K562 (cell line): ENCODE results near the gene MYO18B. TPM values are rescaled to one million over a fixed set of nuclear protein-coding genes. Genes with fewer than 3 reads are reported as not detected.

ENCODE experiments used
- ATAC-seq: fragments of 200-7000 bp; cut with Tn5 transposase; 3 replicates; pipeline ENCODE4 v1.9.1; 2020; ENCODE audit warnings: moderate library complexity
- BruUV-seq: library from RNA; stranded (reverse); fragments of 400-500 nt; replicated peaks from 2 replicates; lab custom pipeline; 2021; lab: Mats Ljungman, UMichigan
- CTCF ChIA-PET: fragments of 300-600 bp; formaldehyde crosslinking; extraction: SDS; loops from one replicate; lab custom pipeline; 2021; ENCODE audit warnings: low intra/inter-chr PET ratio; lab: Yijun Ruan, JAX
- POLR2A ChIA-PET: fragments of 300-600, 350-650 bp; sonication (Branson Sonifier 250); formaldehyde crosslinking; extraction: SDS; loops from one replicate; lab custom pipeline; 2021; ENCODE audit warnings: antibody characterized with exemption, inconsistent platforms; lab: Yijun Ruan, JAX
- DNase-seq, 4 experiments: peaks; one replicate each; pipeline versions ENCODE4 v3.0.0 to v3.0.0-alpha.2; 2011 to 2018; ENCODE audit warnings: low spot score in 3 of 4, mixed read lengths in 3 of 4; ENCODE audit errors: extremely low read depth in 1 of 4
- FAIRE-seq: peaks from 2 replicates; lab custom pipeline; 2011; peaks lifted over from hg19 to GRCh38; lab: Jason Lieb, UNC
- H2AFZ ChIP-seq: 2 replicates; pipeline ENCODE4 v1.6.0; 2011; ENCODE audit warnings: low read depth, low read length, control low read depth, inconsistent platforms
- H3K27ac ChIP-seq: fragments of 200-600 bp; 3 replicates; pipeline ENCODE4 v1.8.0; 2011; ENCODE audit warnings: low read depth, mild to moderate bottlenecking, control low read depth, inconsistent platforms, low read length, moderate library complexity, mixed read lengths; ENCODE audit errors: extremely low read depth
- H3K27me3 ChIP-seq, 2 experiments: fragments of 300-600 bp in 1 of 2; 2 replicates in 1 of 2; 3 replicates in 1 of 2; pipeline versions ENCODE4 v1.6.0 to v1.8.0; 2011; ENCODE audit warnings: inconsistent platforms in 2 of 2, low read length in 2 of 2, mild to moderate bottlenecking in 1 of 2, mixed read lengths in 1 of 2, moderate library complexity in 1 of 2; ENCODE audit not compliant: control insufficient read depth in 2 of 2, insufficient read depth in 2 of 2
- H3K36me3 ChIP-seq: fragments of 300-600 bp; 3 replicates; pipeline ENCODE4 v1.8.0; 2011; ENCODE audit warnings: mild to moderate bottlenecking, low read length, inconsistent platforms; ENCODE audit not compliant: control insufficient read depth, insufficient read depth
- H3K4me1 ChIP-seq, 2 experiments: fragments of 200-600 bp in 1 of 2; replicated peaks in 1 of 2; 2 replicates in 1 of 2; 3 replicates in 1 of 2; pipeline versions ENCODE4 v1.5.1 to v1.8.0; 2011; ENCODE audit warnings: inconsistent platforms in 2 of 2, low read length in 2 of 2, mild to moderate bottlenecking in 1 of 2, mixed read lengths in 1 of 2, moderate library complexity in 1 of 2; ENCODE audit not compliant: control insufficient read depth in 2 of 2, insufficient read depth in 2 of 2
- H3K4me2 ChIP-seq: 2 replicates; pipeline ENCODE4 v1.6.1; 2011; ENCODE audit warnings: low read length, control low read depth, inconsistent platforms, mixed read lengths; ENCODE audit not compliant: insufficient read depth
- H3K4me3 ChIP-seq: fragments of 200-600 bp; sonication (generic), shearing (Covaris generic); 2 replicates; pipeline ENCODE4 v1.5.1; 2016; ENCODE audit warnings: control low read depth, inconsistent platforms
- H3K79me2 ChIP-seq: fragments of 200-600 bp; 3 replicates; pipeline ENCODE4 v1.8.0; 2011; ENCODE audit warnings: low read length, inconsistent platforms; ENCODE audit not compliant: control insufficient read depth, insufficient read depth
- H3K9ac ChIP-seq, 2 experiments: 2 replicates each; pipeline versions ENCODE4 v1.6.0 to v1.6.1; 2011; ENCODE audit warnings: low read depth in 2 of 2, low read length in 2 of 2, control low read depth in 1 of 2, inconsistent platforms in 1 of 2, mild to moderate bottlenecking in 1 of 2, mixed read lengths in 1 of 2; ENCODE audit not compliant: insufficient read depth in 1 of 2
- H3K9me1 ChIP-seq: one replicate; pipeline ENCODE4 v1.6.0; 2011; ENCODE audit warnings: inconsistent platforms, mild to moderate bottlenecking, low read length, moderate library complexity; ENCODE audit not compliant: control insufficient read depth, insufficient read depth
- H3K9me3 ChIP-seq: replicated peaks from 2 replicates; pipeline ENCODE4 v1.5.1; 2011; ENCODE audit warnings: low read depth, low read length, inconsistent platforms; ENCODE audit not compliant: control insufficient read depth, insufficient read depth
- H4K20me1 ChIP-seq: replicated peaks from 2 replicates; pipeline ENCODE4 v1.6.1; 2011; ENCODE audit warnings: low read length, inconsistent platforms, mixed read lengths; ENCODE audit not compliant: control insufficient read depth, insufficient read depth
- HMG20B ChIP-seq: fragments of 250-450 bp; sonication (Bioruptor Pico); IDR thresholded peaks from 2 replicates; pipeline ENCODE4 v1.5.0; 2021; ENCODE audit warnings: mild to moderate bottlenecking
- KHSRP ChIP-seq: fragments of 450-650 bp; IDR thresholded peaks from 2 replicates; pipeline ENCODE4 v1.6.1; 2017
- RBM25 ChIP-seq: fragments of 200-400 bp; formaldehyde crosslinking; IDR thresholded peaks from 2 replicates; pipeline ENCODE4 v1.6.1; 2018; ENCODE audit warnings: low read length, low read depth, moderate library complexity; ENCODE audit not compliant: severe bottlenecking
- SP2 ChIP-seq: IDR thresholded peaks from 2 replicates; pipeline ENCODE4 v1.6.1; 2011; ENCODE audit warnings: mild to moderate bottlenecking, low read depth, low read length, moderate library complexity; ENCODE audit not compliant: poor library complexity, severe bottlenecking; ENCODE audit errors: extremely low read depth
- ZFP36 ChIP-seq: fragments of 150-350 bp; IDR thresholded peaks from 2 replicates; pipeline ENCODE4 v1.6.1; 2018; ENCODE audit warnings: low read length, low read depth; ENCODE audit not compliant: partially characterized antibody
- ZHX1 ChIP-seq: fragments of 150-350 bp; conservative IDR thresholded peaks from 2 replicates; pipeline ENCODE4 v1.6.1; 2014; ENCODE audit warnings: low read length
- ZNF197 ChIP-seq: fragments of 200-800 bp; sonication (Bioruptor generic); IDR thresholded peaks from 2 replicates; pipeline ENCODE4 v1.6.1; 2016; ENCODE audit warnings: low read depth, missing genetic modification characterization, missing compliant biosample characterization
- WGBS: fragments of 100-300 bp; shearing (Covaris generic); methylation state at CpG from one replicate; pipeline ENCODE4 v1.1.6; 2016; ENCODE audit warnings: low coverage, mixed read lengths; ENCODE audit not compliant: insufficient coverage; ENCODE audit errors: missing lambda C conversion rate; 5-methylcytosine and 5-hydroxymethylcytosine counted together
- in situ Hi-C: fragments of 300-500 bp; cut with MboI; formaldehyde crosslinking; loops from 4 replicates; pipeline ENCODE4 v1.15.0; 2018; ENCODE audit warnings: inconsistent platforms, mixed read lengths
- intact Hi-C: fragments of 100-400 bp; cut with micrococcal nuclease; formaldehyde crosslinking; loops from 2 replicates; pipeline ENCODE4 v1.14.2; 2022
- polyA plus RNA-seq, 8 experiments: library from polyadenylated mRNA; depleted of rRNA in 4 of 8; stranded (reverse) in 5 of 8; unstranded in 3 of 8; fragments of >200 nt; fragmentation: Nextera tagmentation in 2 of 8; fragmentation: Illumina TruSeq in 1 of 8; extraction: Ambion mirVana in 2 of 8; extraction: Trizol in 1 of 8; gene quantifications; 2 replicates each; pipeline versions ENCODE4 v1.2.1 to v1.2.3, GENCODE V29; 2011 to 2014; ENCODE audit warnings: inconsistent platforms in 1 of 8, missing spikeins in 1 of 8
- total RNA-seq, 7 experiments: library from RNA; depleted of rRNA in 6 of 7; stranded (reverse); fragments of >200 nt in 6 of 7; fragmentation: Illumina TruSeq in 2 of 7; extraction: Trizol in 2 of 7; gene quantifications; 2 replicates each; pipeline versions ENCODE4 v1.2.1 to v1.2.3, GENCODE V29; 2011 to 2021; ENCODE audit warnings: low replicate concordance in 1 of 7

MYO18B gene
- total and polyA plus RNA-seq, 9 of the 15 experiments (the other 6 are each of a cell fraction or from before 2014, with no cell fraction given): 0.06 to 7.0 (median 4.3) TPM

- intact Hi-C loops: no loop called here
- WGBS: 74% methylated on average over 3 of the region's 4 CpGs
- no peak overlapping the region for H3K27ac ChIP-seq
- H3K79me2 ChIP-seq: peaks cover 72% of the 10 kb centered on the region
- no peak for DNase-seq
- peaks cover 37% of the 10 kb centered on the region for H4K20me1 ChIP-seq
- no peak overlapping the region for H3K9ac ChIP-seq
- H2AFZ ChIP-seq: no peak overlapping the region
- no peak for FAIRE-seq
- ChIA-PET CTCF (no interaction called here), POLR2A (interaction anchor here (0.6 to 1.4 kb wide), 2 partner anchors 16 to 42 kb away, joined by 3 to 5 read pairs; no protein-coding TSS in a partner anchor)
- no peak overlapping the region for H3K4me2 ChIP-seq
- BruUV-seq: no TSS peak
- TF ChIP-seq HMG20B (CRISPR knock-in tag) (no peak), ZFP36 (peak; percentile 69), ZHX1 (no peak), RBM25 (peak; percentile 58), SP2 (no peak), KHSRP (no peak), ZNF197 (CRISPR knock-in tag) (no peak)
- H3K36me3 ChIP-seq: no peaks in the 10 kb centered on the region; the same call in 2 of the 3 replicates
- H3K9me3 ChIP-seq: no peaks in the 10 kb centered on the region
- in situ Hi-C loops: no loop called here
- peaks cover 23 to 57% of the 10 kb centered on the region in 2 experiments for H3K4me1 ChIP-seq
- ATAC-seq: no peak
- H3K9me1 ChIP-seq: no peaks in the 10 kb centered on the region
- no peak overlapping the region for H3K4me3 ChIP-seq
- H3K27me3 ChIP-seq: no peaks in the 10 kb centered on the region
Observed at GRCh38 chr22:25744694-25745093, 2.7 kb downstream of the MYO18B start.
